ENCODE results near the gene DEPDC1B. TPM values are rescaled to one million over a fixed set of nuclear protein-coding genes. Genes with fewer than 3 reads are reported as not detected.

The DEPDC1B gene
- total RNA-seq, 1 experiment from 2014 or later, result 29.2 TPM

DNA sequence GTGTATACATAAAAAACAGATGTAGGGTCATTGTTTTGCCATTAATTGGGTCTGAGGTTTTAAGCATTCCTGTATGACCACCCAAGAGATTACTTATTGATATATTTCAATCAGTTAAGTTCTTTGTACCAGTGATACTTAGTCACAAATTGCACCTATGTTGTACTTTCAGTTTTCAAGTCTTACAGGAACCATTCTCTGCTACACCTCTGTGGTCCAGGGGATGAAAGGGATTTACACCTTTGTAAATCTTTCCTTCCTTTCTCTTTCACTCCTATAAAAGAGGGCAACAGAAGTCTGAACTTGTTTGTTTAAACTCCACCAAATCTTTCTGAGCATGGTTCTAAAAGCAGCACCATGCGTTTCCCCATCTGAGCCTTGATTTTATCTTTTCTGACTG is 86.1 kb downstream of the DEPDC1B start:
- Histone ChIP-seq H4K20me1 (ENCODE audit: insufficient read depth) (no peaks in the 10 kb centered on the region), H2AFZ (no peak overlapping the region), H3K79me2 (ENCODE audit: low read depth) (no peaks in the 10 kb centered on the region), H3K27ac (no peak overlapping the region), H3F3A (ENCODE audit: insufficient read depth, low read depth) (no peaks in the 10 kb centered on the region), H3K4me3 (no peak overlapping the region), H3K9me3 (ENCODE audit: insufficient read depth, low read depth) (no peaks in the 10 kb centered on the region), H3K4me2 (no peak overlapping the region), H3K27me3 (ENCODE audit: insufficient read depth, low read depth) (no peaks in the 10 kb centered on the region), H3K9me2 (ENCODE audit: insufficient read depth) (no peaks in the 10 kb centered on the region), H3K4me1 (replicated peaks; ENCODE audit: insufficient read depth) (no peaks in the 10 kb centered on the region), H3K36me3 (ENCODE audit: low read depth) (no peaks in the 10 kb centered on the region)
- POLR2A ChIA-PET (ENCODE audit: unreplicated experiment), result no interaction called here
- BruUV-seq (replicated peaks), result no TSS peak
- TF ChIP-seq, protein P1, sequence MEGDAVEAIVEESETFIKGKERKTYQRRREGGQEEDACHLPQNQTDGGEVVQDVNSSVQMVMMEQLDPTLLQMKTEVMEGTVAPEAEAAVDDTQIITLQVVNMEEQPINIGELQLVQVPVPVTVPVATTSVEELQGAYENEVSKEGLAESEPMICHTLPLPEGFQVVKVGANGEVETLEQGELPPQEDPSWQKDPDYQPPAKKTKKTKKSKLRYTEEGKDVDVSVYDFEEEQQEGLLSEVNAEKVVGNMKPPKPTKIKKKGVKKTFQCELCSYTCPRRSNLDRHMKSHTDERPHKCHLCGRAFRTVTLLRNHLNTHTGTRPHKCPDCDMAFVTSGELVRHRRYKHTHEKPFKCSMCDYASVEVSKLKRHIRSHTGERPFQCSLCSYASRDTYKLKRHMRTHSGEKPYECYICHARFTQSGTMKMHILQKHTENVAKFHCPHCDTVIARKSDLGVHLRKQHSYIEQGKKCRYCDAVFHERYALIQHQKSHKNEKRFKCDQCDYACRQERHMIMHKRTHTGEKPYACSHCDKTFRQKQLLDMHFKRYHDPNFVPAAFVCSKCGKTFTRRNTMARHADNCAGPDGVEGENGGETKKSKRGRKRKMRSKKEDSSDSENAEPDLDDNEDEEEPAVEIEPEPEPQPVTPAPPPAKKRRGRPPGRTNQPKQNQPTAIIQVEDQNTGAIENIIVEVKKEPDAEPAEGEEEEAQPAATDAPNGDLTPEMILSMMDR (conservative IDR thresholded peaks at IDR 0.05), result no peak
- TF ChIP-seq EZH2 (IDR thresholded peaks at IDR 0.05; ENCODE audit: low read depth), result no peak
- intact Hi-C loops (cut with micrococcal nuclease; ENCODE audit: unreplicated experiment), result no loop called here
- CTCF ChIA-PET, result no interaction called here
- DNase-seq, result no peak

GRCh38 chr5:60611099-60611740 is 88.7 kb downstream of the DEPDC1B start:
- Histone ChIP-seq H3K9me2 (ENCODE audit: insufficient read depth) (no peaks in the 10 kb centered on the region), H3K36me3 (ENCODE audit: low read depth) (no peaks in the 10 kb centered on the region), H3K27ac (no peak overlapping the region), H3K4me2 (no peak overlapping the region), H3K4me1 (replicated peaks; ENCODE audit: insufficient read depth) (no peaks in the 10 kb centered on the region), H3K27me3 (ENCODE audit: insufficient read depth, low read depth) (no peaks in the 10 kb centered on the region), H3K4me3 (no peak overlapping the region), H4K20me1 (ENCODE audit: insufficient read depth) (no peaks in the 10 kb centered on the region), H3K79me2 (ENCODE audit: low read depth) (no peaks in the 10 kb centered on the region), H3F3A (ENCODE audit: insufficient read depth, low read depth) (no peaks in the 10 kb centered on the region), H2AFZ (no peak overlapping the region), H3K9me3 (ENCODE audit: insufficient read depth, low read depth) (no peaks in the 10 kb centered on the region)
- POLR2A ChIA-PET (ENCODE audit: unreplicated experiment), result no interaction called here
- CTCF ChIA-PET, result no interaction called here
- no peak for DNase-seq
- no TSS peak for BruUV-seq (replicated peaks)
- intact Hi-C loops (cut with micrococcal nuclease; ENCODE audit: unreplicated experiment), result no loop called here
- TF ChIP-seq EZH2 (IDR thresholded peaks at IDR 0.05; ENCODE audit: low read depth), result no peak
- TF ChIP-seq, protein P1 (conservative IDR thresholded peaks at IDR 0.05), result no peak

GRCh38 chr5:60604771-60605170 is 95.2 kb downstream of the DEPDC1B start:
- Histone ChIP-seq H3F3A (ENCODE audit: insufficient read depth, low read depth) (no peaks in the 10 kb centered on the region), H3K4me1 (replicated peaks; ENCODE audit: insufficient read depth) (no peaks in the 10 kb centered on the region), H2AFZ (no peak overlapping the region), H3K36me3 (ENCODE audit: low read depth) (no peaks in the 10 kb centered on the region), H4K20me1 (ENCODE audit: insufficient read depth) (no peaks in the 10 kb centered on the region), H3K4me2 (no peak overlapping the region), H3K27ac (no peak overlapping the region), H3K9me3 (ENCODE audit: insufficient read depth, low read depth) (no peaks in the 10 kb centered on the region), H3K79me2 (ENCODE audit: low read depth) (no peaks in the 10 kb centered on the region), H3K9me2 (ENCODE audit: insufficient read depth) (no peaks in the 10 kb centered on the region), H3K4me3 (no peak overlapping the region), H3K27me3 (ENCODE audit: insufficient read depth, low read depth) (no peaks in the 10 kb centered on the region)
- TF ChIP-seq, protein P1 (conservative IDR thresholded peaks at IDR 0.05), result no peak
- TF ChIP-seq EZH2 (IDR thresholded peaks at IDR 0.05; ENCODE audit: low read depth), result no peak
- intact Hi-C loops (cut with micrococcal nuclease; ENCODE audit: unreplicated experiment), result no loop called here
- DNase-seq, result no peak
- POLR2A ChIA-PET (ENCODE audit: unreplicated experiment), result no interaction called here
- no TSS peak for BruUV-seq (replicated peaks)
- CTCF ChIA-PET, result no interaction called here
